Fibroblast of skin of scalp (primary cell): ENCODE measurements around the gene F2.

ENCODE experiments used
- DNase-seq: peaks from one replicate; pipeline ENCODE4 v3.0.0-alpha.2; 2013

The F2 gene

GRCh38 chr11:46743693-46744339, 24.8 kb downstream of the F2 start:
- no peak for DNase-seq

GRCh38 chr11:46745328-46745727, 26.3 kb downstream of the F2 start:
- DNase-seq, result no peak

DNA sequence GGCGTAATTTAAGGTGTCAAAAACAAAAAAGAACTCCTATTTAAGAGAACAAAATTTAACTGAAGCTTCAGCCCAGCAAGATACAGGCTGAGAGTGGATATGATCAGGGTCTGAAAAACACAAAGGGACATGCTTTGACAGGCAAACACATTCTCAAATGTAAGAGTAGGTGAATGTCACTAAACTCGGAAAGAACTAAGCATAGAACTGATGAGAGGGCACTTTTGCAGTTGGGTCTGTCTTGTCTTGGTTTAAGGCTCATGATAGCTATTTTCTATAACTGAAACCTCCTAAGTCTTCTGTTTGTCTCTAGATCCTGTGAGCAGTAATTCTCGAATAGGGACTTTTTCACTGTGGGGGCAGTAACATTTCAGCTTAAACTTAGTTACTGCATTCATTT, 27.0 kb downstream of the F2 start:
- no peak for DNase-seq

DNA sequence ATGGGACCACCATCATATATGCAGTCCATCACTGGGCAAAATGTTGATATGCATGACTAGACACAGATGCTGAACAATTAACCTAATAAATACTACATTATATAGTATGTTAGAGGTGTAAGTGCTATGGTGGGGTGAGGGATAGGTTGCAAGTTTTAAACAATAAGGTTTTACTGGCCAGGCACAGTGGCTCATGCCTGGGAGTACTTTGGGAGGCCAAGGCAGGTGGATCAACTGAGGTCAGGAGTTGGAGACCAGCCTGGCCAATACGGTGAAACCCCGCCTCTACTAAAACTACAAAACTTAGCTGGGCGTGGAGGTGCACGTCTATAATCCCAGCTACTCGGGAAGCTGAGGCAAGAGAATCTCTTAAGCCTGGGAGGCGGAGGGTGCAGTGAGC, 28.1 kb downstream of the F2 start:
- no peak for DNase-seq

DNA sequence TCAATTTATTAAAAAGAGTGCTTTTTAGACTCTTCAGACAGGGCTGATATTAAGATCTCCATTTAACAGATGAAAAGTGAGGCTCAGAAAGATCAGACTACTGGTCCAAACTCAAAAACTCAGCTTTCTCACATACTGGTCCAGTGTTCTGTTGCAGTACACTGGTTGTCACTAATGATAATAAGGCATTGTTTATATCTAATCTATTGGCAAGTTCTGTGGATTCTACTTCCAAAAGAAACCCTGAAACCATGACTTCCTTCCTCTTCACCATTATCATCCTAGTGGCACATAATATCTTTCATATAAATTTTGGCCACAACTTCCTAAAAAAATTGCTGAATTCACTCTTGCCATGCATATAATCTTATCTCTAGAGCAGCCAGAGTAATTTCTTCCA, 36.9 kb downstream of the F2 start:
- DNase-seq, result no peak

GRCh38 chr11:46759196-46759595, 40.2 kb downstream of the F2 start:
- no peak for DNase-seq

GRCh38 chr11:46760429-46761128, 41.6 kb downstream of the F2 start:
- DNase-seq, result no peak

DNA sequence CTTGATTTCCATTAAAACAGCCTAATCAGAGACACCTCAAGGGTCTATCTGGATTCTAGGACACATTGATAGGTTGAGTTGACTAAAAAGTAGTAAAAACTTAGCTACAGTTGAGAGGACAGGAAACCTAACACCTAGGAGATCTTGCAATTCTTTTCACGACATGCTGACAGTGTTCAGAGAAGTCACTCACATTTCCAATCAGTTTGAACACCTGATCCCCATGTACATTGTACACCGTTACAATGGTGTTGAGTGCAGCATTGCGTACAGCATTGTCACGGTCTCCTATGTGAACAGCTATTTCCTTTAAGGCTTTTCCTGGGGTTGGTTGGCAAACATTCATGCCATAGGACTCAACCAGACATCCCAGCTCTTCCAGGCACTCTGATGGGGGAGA, 42.8 kb downstream of the F2 start:
- DNase-seq, result no peak

DNA sequence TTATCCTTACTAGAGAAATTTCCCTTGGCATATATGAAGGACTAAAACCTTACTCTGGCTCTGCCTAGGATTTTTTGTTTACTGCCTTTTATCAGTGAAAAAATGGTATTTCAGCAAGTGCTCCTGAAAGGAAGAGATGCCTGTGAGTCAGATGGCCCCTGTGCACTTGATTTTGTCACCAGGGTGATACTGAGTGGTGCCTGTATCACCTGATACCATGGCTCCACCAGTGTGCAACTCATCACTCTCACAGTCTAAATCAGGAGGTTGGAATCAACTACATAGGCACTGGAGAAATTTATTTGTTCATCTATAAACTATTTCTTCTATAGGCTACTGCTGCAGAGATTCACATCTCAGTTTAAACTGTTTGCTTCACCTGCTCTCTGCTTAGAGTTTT, 43.2 kb downstream of the F2 start:
- DNase-seq, result no peak

GRCh38 chr11:46766656-46767055, 47.6 kb downstream of the F2 start:
- DNase-seq, result no peak

GRCh38 chr11:46769636-46770221, 50.7 kb downstream of the F2 start:
- DNase-seq, result no peak

GRCh38 chr11:46776878-46777277, 57.9 kb downstream of the F2 start:
- DNase-seq, result no peak

DNA sequence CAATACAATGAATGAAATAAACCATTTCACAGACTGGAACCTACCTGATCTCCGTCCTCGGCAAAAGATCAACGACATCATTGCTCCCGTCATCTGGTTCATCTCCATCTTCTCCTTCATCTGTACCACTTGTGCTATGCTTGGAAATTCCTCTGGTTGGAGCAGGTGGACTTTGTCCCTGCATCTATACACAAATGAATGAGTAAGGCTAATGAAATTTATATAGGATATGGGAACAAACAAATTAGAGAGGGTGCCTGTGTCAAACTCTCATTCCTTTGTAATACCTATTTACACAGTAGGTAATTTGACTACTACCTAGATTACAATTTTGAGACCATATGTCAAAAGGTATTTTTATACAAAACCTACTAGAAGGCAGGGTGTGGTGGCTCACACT, 59.4 kb downstream of the F2 start:
- DNase-seq, result no peak
